HG03045 (cell line): Measurements from ENCODE around the gene TGIF1.
A peak's percentile ranks its signal among the peaks of the same experiment; 100 is the strongest.

Source experiments
- ATAC-seq: cut with Tn5 transposase; IDR thresholded peaks from one replicate; pipeline ENCODE4 v1.9.1; 2021; ENCODE audit warnings: mild to moderate bottlenecking, moderate library complexity; ENCODE audit not compliant: unreplicated experiment

The TGIF1 gene

DNA sequence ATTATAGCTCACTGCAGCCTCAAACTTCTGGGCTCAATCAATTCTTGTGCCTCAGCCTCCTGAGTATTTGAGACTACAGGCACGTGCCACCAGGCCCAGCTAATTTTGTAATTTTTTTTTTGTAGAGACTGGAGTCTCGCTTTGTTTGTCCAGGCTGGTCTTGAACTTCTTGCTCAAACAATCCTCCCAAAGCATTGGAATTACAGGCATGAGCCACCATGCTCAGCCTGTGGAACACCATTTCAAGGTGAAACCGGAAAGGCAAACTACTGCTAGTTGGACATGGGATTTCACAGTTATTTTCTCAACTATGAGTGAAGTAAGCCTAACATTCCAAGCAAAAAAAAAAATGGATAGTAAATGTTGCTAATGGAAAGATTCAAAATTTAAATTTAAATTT lies 20.9 kb upstream of the TGIF1 start:
- ATAC-seq: no peak

DNA sequence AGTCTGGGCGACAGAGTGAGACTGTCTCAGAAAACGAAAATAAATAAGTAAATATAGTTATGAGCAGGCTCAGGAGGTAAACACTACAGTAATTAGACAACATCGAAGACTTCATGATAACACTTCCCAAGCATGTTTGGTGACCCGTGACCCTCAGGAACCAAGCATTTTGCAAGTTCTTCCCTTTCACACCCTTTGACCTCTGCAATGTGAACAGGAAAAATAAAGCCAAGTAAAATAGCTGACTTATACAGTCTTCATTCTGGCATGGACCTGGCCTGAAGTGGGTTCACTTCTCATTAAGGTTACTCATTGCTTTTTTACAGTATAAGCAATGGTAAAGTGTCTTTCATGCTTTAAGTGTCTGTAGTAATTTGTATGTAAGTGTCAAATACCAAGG lies 15.3 kb upstream of the TGIF1 start:
- no peak for ATAC-seq

GRCh38 chr18:3440341-3440740 lies 9.6 kb upstream of the TGIF1 start:
- no peak for ATAC-seq

DNA sequence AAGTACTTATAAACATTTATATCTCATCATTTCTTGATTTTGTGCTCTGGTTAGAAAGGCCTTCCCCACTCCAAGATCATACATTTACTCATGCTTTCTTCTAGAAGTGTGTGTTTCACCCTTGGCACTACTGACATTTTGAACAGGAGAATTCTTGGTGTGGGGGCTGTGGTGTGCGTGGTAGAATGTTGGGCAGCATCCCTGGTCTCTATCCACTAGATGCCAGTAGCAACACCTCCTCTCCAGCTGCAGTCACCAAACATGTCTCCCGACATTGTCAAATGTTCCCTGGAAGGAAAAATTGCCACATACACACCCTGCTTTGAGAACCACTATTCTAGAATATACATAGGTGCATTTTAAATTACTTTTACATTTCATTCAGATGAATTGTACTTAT lies 8.7 kb upstream of the TGIF1 start:
- no peak for ATAC-seq

GRCh38 chr18:3442919-3443318 lies 7.1 kb upstream of the TGIF1 start:
- ATAC-seq: no peak

DNA sequence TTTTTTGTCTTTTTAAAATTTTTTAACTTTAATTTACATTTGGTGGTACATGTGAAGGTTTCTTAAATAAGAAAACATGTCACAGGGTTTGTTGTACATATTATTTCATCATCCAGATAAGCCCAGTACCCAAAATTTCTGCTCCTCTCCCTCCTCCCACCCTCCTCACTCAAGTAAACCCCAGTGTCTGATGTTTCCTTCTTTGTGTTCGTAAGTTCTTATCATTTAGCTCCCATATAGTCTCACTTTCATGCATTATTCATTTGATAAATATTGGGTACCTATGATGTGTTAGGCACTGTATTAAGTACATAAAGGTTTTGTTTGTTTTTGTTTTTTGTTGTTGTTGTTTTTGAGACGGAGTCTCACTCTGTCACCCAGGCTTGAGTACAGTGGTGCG lies 5.7 kb upstream of the TGIF1 start:
- ATAC-seq: no peak

- ATAC-seq: no peak
Observed at GRCh38 chr18:3444954-3445353, 5.0 kb upstream of the TGIF1 start.

GRCh38 chr18:3447068-3447894 lies 2.7 kb upstream of the TGIF1 start:
- no peak for ATAC-seq

DNA sequence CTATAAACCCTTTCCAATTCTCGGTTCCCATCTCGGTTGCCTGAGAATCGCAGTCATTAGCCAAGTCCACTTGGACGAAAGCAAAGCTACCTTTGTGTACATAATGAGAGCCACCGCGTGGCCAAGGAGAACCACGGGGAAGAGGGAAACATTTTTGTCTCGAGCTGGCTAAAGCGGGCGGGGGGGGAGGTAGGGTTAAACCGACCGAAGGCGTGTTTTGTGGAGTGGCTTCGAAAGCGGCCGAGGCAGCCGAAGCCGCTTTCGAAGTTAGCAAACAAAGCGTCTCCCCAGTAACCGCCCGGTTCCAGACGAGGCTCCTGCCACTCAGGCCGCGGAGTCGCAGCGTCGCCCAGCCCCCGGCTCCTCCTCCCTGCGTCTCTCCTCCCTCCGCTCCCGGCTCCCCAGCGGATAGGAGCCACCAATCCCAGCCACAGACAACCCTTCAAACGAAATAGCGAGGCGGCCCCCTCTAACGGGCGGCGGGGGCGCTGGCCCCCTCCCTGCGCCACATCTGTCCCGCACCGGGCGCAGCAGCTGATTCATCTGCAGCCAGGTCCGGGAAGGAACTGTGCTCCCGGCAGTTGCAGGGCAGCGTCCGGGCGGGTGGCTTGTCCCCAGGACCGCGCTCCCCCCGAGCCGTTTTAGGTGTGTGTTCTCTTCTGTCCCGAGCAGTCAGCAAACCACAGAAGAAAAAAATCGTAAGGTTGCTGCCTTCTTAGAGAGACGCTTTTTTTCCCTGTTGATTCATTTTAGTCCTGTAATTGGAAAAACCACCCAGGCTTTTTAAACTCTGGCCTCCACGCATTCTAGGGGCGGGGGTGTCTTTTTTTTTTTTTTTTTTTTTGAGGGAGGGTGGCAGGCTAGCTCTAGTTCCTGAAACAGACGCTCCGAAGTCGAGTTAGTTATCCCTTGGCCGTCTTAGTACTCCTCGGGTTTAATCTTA lies 1.8 kb upstream of the TGIF1 start:
- ATAC-seq: peak; percentile 71

DNA sequence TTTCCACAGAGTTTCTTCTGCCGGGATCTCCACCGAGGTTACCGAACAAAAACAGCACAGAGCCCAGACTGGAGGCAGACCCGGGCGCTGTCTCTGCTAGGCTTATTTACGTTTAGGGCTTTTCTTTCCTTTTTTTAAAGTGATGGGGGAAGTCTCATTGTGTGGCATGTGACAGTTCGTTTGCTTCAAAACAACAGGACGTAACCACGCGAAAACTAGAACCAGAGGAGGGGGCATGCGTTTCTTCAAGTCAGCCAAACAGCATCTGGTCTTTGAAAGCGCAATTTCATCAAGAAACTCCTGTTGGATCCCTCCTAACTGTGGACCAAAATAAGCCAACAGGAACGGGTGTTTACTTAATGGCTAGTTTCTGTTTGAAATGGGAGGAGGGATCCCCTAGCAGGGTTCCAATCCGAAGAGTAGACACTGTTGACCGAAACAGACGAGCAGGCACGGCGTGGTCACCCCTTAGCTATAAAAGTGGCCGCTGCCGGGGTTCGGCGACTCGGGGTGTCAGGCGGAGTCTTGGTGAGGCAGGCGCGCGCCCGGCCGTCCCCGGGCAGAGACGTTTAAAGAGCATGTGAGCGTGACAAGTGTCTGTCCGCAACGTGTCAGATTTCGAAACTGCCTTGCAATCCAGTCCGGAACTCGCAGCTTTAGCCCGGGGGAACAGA lies 997 bp upstream of the TGIF1 start:
- ATAC-seq: peak; percentile 43

GRCh38 chr18:3449512-3450011 lies 410 bp upstream of the TGIF1 start:
- no peak for ATAC-seq

DNA sequence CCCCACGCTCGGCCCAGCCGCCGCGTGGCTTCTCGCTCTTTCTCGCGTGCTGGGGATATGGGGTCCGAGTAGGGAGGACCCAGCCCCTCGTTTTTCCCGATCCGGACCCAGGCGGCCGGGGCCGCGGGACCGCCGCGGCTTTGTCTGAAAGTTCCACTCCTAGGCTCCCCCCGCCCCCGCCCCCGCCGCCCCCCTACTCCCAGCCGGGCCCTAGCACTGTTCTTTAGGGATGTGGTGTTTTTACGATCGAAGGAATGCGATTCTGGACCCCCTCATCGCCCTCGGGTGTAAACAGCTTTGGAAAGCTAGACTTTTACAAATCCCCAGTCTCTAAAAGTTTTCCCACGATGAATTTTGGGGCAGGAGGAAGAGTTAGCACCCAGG lies 819 bp downstream of the TGIF1 start:
- no peak for ATAC-seq

GRCh38 chr18:3451183-3451988 lies 1.4 kb downstream of the TGIF1 start:
- ATAC-seq: no peak

DNA sequence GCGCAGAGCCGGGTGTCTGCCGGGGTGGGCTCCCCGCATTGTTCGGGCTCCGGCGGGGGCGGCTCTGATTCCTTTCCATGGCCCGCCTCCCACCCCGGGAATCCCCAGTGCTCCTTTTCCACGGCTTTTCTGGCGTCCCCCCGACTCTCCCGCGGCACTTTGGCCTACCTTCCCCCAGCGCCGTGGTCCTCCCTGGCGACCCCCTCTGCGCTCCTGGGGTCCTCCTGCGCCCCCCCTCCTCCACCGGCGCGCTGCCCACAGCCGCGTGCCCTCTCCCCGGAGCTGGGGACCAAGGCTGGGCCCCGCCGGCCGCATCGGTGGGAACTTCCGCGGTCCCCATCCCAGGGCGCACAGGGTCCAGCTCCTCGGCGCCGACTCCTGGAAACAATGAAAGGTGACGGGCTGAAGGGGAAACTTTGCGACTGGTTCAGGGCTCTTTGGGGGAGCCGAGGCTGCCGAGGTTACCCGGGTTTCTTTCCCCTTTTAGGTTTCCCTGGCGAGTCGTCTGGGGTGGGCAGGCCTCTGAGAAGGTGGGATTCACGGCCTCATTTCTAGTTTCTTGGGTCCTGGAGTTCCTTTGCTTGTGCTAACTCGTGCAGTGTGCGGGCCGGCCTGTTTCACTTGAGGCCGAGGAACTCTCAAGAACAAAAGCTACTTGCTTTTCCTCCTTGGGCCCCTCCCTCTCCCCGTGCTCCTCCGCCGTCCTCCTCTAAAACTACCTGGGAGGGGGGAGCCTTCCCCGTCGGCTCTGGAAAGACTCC lies 2.2 kb downstream of the TGIF1 start:
- ATAC-seq: no peak

DNA sequence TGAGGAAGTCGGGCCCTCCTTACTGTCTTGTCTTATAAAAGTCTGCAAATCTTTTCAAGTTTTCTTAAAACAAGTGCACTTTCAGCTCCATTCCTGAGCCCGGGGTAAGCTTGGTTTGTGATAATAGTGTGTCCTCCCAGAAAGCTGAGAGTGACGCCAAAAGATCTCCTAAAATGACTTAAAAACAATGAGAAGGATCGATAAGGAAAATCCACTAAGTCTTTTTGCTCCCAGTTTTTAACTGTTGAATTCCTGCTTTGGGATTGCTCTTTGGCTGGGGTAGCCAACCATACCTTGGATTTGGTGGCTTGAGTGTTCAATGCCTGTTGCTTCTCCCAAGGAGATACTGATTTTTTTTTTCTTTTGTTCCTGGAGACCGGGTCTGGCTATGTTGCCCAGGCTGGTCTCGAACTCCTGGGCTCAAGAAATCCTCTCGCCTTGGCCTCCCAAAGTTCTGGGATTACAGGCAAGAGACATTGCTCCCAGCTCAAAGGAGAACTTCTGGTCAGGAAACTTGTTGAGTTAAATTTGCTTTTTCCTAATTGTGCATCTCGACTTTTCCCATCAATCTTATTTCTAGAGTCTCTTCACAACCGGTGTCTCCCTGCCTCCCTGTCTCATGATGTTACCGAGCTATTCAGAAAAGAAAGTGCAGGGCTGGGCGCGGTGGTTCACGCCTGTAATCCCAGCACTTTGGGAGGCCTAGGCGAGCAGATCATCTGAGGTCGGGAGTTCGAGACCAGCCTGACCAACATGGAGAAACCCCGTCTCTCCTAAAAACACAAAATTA lies 3.0 kb downstream of the TGIF1 start:
- no peak for ATAC-seq

- ATAC-seq: no peak
Observed at GRCh38 chr18:3453540-3454364, 3.8 kb downstream of the TGIF1 start.

DNA sequence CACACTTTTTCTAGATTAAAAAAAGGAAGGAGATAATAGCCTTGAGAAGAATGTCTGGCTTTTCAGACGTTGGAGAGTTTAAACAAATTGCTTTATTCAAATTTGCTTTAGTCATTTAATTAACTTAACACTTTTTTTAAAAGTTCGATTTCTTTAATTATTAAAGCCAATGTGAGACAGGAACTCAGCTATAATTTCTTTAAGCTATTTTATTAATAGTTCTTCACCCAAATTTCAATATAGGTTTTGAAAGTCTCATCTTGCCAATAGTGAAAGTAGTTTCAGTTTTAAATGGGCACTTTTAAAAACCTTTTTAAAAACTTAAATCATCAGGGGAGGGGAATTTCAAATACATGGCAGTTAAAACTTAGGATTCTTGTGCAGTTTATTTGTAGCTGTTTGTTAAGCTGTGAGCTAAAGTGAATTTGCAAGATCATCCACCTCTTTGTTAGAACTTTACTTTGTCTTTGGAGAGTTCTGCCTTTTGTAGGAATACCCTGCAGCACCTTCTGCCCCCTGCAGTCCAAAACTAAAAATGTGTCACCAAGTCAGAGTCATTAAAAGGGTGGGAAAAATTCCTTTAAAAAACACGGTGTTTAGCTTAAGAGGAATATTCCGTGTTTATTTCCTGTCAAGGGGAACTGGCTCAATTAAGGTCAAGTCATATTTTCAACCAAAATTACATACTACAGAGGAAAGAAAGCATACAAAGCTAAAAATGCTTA lies 4.6 kb downstream of the TGIF1 start:
- ATAC-seq: no peak
